SIG-M5 (cell line): ENCODE results near the gene ARHGAP15.
"Not testable (repeated sequence)": the region's sequence is repeated elsewhere in the genome, so short reads cannot be mapped to it uniquely, and the experiment has no call there.

Experiments
- DNase-seq: peaks from one replicate; lab custom pipeline; 2025; lab: John Stamatoyannopoulos, UW

Gene ARHGAP15

DNA sequence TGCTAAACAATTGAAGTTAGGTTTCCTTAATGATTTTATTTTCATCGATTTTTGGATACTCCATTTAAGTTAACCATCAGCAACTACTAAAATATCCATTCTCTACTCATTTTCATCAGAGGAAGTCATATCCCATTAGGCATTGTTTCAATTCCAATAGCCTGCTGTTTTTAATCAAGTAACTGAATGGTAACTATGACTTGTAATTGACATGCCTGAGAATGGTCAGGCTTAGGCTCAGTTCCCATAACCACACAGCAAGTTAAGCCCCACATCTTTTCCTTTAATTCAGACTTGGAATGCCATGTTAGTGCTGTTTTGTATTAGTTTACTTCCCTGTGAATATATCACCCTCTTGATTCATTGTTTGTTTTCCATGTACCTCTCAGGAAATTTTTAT, 398.8 kb downstream of the ARHGAP15 start:
- no peak for DNase-seq

DNA sequence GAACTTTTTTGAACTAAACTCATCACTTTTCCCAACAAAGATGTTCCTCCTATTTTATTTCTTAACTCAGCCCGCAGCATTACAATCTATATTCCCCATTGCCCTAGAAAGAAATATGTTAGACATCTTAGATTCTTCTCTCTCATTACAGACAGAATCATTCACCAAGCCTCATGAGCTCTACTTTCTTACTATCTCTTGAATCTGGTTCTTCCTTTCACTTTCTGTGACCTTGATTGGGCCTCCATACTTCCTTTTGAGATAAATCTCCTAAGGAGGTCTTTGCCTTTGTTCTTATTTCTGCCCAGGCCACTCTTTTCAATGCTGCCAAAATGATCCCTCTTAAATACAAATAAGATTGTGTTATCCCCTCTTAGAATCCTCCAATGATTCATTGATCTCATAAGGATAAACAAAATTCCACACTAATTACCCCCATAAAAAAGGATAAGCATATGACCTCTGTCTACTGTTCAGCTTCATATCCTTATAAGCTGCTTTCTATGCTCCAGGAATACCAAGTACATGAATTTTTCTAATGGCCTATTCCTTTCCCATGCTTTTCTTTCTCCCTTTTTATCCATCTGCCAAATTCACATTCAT, 400.0 kb downstream of the ARHGAP15 start:
- DNase-seq, result no peak

DNA sequence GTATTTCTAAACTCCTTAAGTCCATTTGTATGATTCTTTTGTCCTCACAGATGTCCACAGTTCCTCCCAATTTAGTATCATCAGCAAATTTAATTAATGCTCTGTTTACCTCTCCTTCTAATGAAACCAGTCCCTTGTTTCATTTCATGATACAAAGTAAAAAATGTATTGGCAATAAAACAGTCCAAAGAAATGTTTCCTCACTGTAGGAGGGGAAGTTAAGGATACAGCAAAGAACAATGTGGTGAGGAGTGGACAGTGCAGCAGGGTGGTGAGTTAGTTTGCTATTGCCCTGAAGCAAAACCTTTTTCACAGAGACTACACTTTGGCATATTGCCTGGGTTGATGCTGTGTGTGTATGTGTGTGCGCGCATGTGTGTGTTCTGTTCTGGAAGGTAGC, 401.5 kb downstream of the ARHGAP15 start:
- no peak for DNase-seq

DNA sequence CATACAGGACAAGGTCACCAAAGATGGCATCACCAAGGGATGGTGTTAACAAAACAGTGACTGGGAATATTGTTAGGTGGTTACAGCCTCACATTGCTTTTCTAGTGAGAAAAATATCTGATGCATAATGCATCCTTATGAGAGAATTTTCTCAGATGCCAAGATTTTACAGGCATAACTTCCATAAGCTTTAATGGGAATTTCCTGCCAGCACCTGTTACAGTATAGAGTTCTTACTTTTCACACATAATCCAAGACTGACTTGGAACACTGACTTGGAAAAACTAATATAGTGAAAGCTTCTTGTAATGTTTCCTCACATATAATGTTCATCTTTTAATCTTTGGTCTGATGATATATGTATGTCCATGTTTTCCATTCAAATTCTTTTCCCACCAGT, 402.8 kb downstream of the ARHGAP15 start:
- no peak for DNase-seq

DNA sequence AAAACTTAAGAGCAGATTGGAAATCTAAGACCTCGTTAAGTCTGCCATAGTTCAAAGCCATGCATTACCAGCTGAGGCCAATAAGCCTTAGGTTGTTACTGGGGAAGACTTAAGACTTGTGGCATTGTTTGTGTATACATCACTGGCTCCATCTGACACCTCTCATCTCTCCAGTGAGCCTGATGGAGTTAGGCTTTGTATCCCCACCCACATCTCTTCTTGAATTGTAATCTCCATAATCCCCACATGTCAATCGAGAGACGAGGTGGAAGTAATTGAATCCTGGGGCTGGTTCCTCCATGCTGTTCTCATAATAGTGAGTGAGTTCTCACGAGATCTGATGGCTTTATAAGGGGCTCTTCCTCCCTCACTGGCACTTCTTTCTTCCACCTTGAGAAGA, 404.6 kb downstream of the ARHGAP15 start:
- DNase-seq, result no peak

DNA sequence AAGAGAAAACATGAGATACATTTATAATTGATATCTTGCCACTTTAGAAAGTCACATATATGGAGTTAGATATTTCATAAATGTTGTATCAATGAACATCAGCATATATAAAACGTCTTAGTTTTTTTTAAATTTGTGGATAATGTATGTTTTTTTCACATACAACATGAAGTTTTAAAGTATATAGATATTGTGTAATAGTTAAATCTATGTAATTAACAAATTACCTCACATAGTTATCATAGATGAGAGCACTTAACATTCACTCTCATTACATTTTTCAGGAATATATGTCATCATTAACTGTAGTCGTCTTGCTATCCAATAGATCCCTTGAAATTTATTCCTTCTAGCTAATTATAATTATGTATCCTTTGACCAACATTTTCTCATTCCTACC, 406.6 kb downstream of the ARHGAP15 start:
- DNase-seq, result no peak

DNA sequence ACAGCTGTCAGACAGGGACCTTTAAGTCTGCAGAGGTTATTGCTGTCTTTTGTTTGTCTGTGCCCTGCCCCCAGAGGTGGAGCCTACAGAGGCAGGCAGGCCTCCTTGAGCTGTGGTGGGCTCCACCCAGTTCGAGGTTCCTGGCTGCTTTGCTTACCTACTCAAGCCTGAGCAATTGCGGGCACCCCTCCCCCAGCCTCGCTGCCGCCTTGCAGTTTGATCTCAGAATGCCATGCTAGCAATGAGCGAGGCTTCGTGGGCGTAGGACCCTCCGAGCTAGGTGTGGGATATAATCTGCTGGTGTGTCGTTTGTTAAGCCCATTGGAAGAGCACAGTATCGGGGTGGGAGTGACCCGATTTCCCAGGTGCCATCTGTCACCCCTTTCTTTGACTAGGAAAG, 412.7 kb downstream of the ARHGAP15 start:
- not testable (repeated sequence) for DNase-seq

DNA sequence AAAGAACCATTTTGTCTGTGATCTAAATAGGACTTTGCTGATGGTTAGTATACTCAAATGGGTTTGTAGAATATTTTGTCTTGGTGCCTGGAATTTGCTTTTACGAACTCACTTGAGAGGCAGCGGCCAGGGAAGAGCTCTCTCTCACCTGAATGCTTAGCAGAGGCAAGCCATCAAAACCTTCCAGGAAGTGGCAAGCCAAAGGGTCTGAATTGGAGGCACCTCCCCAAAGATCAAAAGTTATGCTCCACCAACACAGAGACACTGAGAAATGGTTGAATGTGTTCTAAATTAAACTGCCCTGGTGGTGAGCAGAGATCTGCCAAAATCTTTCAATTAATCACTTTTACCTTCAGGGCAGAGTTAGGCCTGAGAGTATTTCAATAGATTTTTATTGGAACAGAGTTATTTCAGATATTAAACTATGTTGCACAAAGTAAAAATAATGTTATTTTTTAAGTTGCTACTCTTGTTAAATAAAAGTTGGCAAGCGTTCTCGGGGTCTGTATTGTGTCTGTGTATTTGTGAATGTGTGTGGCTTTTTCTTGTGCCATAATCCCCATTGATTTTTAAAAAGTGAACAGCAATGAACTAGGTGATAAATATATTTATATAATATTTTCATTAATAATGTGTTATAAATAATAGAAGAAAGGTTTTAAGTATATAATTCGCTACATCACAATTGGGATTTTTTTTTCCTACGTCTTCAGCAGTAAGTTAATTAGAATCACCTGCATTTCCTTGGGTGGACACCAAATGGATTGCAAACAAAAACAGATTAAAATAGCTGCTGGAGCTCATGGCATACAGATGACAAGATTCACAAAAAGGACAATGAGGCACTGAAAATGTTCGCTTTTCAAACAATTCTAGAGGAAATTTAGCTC, 416.1 kb downstream of the ARHGAP15 start:
- DNase-seq, result no peak

DNA sequence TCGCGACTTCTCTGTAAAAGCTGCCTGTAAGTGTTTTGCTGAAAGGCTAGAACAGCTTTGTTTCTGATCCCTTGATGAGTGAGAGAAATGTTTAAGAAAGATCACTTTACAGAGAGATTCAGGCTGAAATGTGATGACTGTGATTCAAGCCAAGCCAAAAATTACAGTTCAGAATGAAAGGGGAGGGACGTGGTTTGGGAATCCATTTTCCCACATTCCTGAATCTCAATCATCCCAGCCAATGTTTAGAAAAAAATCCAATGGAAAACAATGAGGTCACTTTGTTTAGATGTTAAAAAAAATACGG, 416.7 kb downstream of the ARHGAP15 start:
- no peak for DNase-seq

DNA sequence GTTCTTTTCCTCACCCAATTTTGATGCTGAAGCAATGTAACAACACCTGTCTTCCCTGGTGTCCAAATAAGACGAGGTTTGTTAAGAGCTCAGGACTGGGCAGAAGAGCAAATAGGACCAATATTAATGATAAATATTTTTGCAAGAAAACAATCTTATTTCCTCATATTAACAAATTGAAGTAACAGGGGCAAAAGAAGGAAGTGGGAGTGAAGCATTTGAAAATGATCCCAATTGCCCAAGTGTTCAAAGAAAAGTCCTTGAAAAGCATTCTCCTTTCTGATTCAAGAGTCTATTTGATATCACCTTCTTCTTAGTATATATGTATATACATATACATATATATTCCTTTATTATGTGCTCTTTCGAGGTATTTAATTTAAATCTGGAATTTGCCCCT, 418.8 kb downstream of the ARHGAP15 start:
- DNase-seq, result no peak

DNA sequence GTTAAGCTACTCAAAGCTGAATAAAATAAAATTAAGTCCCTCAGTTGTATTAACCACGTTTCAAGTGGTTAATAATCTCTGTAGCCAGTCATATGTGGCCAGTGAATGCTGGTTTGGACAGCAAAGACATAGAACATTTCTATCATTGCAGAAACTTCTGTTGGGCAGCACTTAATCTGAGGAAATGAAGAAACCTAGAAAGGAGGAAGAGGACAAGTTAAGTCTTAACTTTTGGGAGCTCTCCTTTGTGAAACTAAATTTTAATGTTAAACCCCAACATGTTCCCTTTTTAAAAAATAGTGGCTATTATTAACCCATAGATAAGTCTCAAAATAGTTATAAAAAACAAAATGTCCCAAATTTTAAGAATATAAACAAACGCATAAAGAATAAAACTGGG, 421.3 kb downstream of the ARHGAP15 start:
- DNase-seq, result no peak

DNA sequence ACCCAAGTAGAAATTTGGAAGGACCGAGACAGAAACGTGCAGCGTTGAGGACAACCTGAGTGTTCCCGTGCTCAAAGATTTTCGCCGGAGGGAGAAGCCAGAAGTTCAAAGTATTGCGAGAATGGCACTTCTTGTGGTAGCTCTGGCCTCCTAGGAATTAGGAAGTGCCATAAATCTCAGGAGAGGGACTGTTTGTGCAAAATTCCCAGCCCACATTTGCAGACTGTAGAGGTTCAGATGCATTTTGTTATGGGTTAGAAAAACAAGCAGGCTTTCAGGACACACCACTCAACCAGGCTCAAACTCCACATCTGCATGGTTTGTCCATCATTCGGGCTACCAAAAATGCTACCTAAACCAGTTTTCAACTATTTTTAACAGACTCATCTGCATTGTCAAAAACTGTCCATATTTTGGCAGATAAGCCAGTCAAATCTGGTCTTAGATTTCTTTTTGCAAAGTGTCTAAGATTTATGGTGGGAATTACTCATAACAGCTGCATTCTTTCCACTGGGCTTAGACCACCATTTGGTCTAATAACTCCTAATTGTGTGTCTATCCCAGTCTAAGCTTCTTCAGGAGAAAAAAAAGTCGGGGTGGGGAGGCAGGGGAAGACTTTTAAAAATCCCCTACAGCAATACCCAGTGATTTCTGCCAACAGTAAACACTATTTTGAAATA, 422.9 kb downstream of the ARHGAP15 start:
- no peak for DNase-seq

DNA sequence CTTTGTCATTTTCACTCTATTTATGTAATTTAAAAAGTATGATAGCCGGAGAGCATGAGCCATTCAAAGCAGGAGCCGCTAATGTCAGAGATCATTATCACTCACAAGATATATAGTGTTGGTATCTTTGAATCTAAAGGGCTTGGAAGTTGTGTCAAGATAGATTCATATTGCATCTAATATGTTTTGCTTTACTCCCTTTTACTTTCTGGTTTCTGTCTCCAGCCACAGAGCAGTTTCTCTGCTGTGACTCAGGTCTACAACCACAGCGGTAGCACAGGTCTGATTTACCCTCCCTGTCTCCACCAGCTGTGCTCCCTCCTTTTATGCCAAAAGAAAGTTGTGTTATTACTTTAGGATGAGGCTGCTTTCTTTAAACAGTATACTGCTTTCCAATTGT, 424.0 kb downstream of the ARHGAP15 start:
- DNase-seq, result no peak

DNA sequence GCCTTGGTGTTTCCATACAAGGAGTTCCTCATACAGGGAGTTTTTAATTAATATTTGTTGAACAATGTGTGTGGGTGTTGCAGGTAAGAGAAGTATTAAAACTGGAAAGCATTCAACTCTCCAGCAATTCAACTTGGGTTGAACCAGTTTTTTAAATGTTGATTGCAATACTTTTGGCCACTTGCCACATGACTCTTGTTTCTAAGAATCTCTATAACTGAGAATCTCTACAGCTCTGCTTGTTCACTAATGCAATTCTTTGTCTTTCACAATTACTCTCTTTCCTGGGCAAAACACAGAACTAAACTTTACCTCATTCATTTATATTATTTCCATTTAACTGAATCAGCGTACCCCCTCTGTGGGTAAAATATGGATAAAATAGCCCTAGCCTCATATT, 429.4 kb downstream of the ARHGAP15 start:
- no peak for DNase-seq

DNA sequence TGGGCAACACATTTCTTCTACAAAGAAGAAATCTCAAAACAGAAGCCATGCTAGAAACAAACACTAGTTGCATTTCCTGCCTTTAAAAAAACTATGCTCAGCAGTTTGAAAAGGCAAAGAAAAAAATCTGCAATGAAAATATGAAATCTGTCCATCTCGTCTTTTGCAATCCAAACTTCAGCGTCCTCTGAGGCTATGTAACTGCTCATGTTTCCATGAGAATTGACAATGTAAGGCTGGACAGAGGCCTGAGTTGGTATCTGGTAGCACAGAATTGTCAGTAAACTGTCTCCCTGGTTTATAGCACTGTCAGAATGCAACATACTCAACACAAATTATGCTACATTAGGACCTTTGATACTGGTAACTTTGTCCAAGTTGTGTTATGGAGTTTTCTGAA, 429.9 kb downstream of the ARHGAP15 start:
- no peak for DNase-seq

DNA sequence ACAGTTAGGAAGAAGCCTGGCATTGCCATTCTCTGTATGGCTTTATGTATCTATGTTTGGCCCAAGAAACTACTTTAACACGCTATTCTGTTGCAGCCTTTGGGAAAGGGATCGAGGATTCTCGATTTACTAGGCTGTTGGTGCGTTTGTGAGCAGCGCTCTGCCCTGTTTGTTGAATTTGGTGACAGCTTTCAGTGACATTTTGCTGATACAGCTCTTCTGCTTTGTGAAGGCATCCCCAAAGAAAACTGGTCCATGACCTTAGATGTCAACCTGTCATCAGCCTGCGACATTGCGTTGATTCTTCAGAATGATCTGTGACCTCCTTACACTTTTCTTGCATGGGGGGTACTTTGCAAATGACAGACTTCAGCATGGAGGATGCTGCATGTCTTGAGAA, 431.5 kb downstream of the ARHGAP15 start:
- DNase-seq, result no peak

DNA sequence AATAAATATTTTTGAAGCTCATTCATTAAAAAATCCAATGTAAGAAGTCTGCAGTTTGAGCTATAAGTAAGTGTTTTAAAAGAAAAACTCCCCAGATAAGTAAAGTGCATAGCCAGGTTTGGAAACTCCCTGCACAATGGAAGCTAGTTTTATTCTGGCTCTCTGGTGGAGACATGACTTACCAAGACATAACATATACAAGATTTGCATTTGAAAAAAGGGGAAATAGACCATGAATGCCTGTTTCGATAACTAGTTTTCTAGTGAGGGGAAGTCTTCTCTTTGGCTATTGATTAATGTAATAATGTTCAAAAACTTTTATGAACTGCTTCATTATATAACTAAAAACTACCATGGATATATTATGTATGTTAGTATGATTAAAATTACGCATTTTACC, 435.2 kb downstream of the ARHGAP15 start:
- no peak for DNase-seq

DNA sequence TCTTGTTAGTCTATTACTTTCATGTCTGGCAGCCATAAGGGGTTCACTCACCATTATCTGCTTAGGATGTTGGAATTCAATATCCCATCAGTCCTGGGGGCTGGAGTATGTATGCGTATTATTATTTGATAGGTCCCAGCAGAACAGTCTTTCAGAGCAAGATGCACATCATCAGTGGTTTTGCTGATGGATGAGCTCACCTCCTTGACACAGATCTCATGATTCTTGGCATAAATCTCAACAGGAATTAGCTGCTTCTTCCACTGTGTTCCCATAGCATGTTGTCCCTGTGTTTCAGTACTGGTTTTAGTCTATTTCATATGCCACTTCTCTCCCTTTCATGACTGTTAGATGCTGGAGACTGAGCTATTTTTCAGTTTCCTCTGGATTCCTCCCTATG, 442.5 kb downstream of the ARHGAP15 start:
- DNase-seq, result no peak

DNA sequence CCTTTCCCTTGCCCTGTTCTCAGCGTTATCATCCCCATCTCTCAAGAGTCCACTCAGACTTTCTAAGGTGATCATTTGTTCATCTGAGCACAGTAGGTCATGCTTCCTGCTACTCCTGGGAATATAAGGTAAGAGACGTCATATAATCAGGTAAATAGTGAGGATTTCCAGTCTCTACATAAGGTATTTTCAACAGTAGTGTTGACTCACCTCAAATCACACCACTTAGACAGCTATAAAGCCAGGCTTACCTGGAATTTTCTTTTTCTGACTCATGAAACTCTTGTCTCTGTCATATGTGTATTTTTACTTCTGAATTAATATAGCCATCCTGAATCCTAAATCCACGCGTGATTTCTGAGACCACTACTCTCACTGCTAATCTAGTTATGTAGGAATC, 443.2 kb downstream of the ARHGAP15 start:
- no peak for DNase-seq

DNA sequence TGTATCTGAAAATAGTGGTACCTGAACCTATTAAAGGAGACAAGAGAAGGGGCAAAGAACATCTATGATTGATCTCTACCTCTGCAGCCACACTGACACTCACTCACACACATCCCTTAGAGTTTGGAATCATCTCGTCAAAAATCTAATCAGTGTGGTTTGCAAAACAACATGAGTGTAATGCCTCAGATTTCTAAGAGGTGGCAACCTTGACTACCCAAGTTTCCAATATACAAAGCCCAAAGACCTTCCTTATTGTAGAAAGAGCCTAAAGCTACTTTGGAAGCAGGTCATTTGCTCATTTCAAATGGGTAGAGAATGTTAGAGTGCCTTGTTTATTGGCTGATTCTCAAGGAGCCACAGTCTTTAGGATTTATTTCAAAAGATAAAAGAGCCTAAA, 444.9 kb downstream of the ARHGAP15 start:
- no peak for DNase-seq

DNA sequence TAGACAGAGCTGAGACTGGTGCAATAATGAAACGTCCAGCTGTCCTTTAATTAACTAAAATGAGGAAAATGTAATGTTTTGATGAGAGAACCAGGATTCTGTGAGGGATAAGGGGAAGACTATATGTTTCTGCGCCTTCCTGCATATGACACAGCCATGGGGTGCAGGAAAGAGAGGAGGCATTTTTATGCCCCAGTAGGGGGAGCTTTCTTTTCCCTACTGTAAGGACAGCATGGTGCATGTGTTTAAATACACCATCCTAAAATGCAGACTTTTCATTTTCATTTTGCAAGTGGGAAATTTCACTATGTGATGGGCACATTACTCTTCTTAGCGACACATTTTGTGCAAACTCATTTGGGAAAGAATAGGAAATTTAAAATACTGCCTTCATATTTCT, 446.1 kb downstream of the ARHGAP15 start:
- no peak for DNase-seq

DNA sequence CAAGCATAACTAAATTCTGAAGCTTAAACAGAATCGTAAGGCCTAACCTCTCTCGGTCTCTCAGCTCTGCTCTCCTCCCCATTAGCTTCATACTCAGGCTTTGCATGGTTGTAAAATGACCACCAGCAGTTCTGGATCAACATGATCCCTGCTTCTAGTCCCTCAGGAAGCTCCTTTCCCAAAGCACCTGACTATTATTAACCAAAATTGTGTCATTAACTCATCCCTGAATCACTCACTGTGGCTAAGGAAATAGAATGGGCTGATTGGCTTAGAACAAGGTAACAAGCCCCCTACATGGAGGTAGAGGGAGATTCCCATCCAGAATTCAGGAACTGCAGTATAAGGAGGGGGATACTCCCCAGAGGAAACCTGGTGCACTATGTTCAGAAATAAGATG, 448.3 kb downstream of the ARHGAP15 start:
- no peak for DNase-seq

DNA sequence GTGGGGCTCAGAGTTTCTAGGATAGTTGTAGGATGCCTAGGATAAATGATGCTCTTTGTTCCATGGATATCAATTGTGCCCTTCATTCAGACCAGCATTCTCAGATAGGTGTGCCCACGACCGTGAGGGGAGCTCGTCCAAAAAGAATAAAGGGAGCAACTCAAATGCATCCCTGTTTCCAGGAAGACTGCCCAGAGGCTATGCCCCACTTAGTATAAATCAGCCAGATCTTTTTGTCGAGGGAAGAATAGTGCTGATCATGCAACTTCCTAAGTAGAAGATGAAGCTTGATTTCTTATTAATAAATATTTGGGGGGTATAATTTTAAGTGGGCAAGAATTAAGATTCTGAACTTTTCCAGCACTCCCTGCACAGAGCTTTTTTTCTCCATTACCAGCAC, 450.2 kb downstream of the ARHGAP15 start:
- no peak for DNase-seq
